ENCODE results near the gene WEE1. TPM values are rescaled to one million over a fixed set of nuclear protein-coding genes. Genes with fewer than 3 reads are reported as not detected.

The WEE1 gene
- polyA plus RNA-seq, 2 of the 4 experiments (the other 2 are of a cell fraction), result 18.6 to 41.3 TPM

DNA sequence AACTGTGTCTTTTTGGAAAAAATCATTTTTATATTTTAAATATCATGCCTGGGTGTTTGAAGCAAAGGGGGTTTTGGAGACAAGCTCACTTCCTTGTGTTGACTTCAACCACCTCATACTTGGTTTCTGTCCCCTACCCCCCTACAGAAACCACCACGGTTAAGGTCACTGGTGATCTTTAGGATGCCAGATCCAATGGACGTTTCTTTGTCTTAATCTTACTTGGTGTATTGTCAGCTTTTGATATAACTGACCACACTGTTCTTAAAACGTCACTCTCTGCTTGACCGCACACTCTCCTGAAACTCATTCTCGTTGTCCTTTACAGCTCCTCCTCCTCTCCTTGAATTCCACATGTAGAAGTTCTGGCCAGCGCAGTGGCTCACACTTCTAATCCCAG lies 55.6 kb downstream of the WEE1 start (continued):
- no peak for TF ChIP-seq PHF8 (IDR thresholded peaks at IDR 0.05; ENCODE audit: borderline replicate concordance, low read depth)

- CTCF ChIA-PET, result interaction anchor here (0.8 kb wide), 1 partner anchor 115 kb away, joined by 3 read pairs; no protein-coding TSS in a partner anchor
Measured at GRCh38 chr11:9633679-9634078, 60.2 kb downstream of the WEE1 start.

GRCh38 chr11:9636691-9637090 lies 63.2 kb downstream of the WEE1 start:
- TF ChIP-seq RFX5 (IDR thresholded peaks at IDR 0.05) (no peak), CBX2 (IDR thresholded peaks at IDR 0.05; ENCODE audit: borderline replicate concordance, low read depth) (no peak), EHF (CRISPR knock-in tag; IDR thresholded peaks at IDR 0.05) (no peak), RNF2 (IDR thresholded peaks at IDR 0.05; ENCODE audit: borderline replicate concordance, low read depth) (no peak), REST (IDR thresholded peaks at IDR 0.05) (no peak), GATA3 (IDR thresholded peaks at IDR 0.05; ENCODE audit: borderline replicate concordance) (no peak), CEBPB (IDR thresholded peaks at IDR 0.05) (no peak), CTCF (IDR thresholded peaks at IDR 0.05) (no peak), SREBF2 (IDR thresholded peaks at IDR 0.05) (no peak), HEYL (CRISPR knock-in tag; IDR thresholded peaks at IDR 0.05) (no peak), ZFP36 (IDR thresholded peaks at IDR 0.05; ENCODE audit: borderline replicate concordance, partially characterized antibody) (no peak), HOXB5 (CRISPR knock-in tag; IDR thresholded peaks at IDR 0.05) (no peak), RARB (CRISPR knock-in tag; IDR thresholded peaks at IDR 0.05) (no peak)
- ATAC-seq, result no peak
- no peaks in the 10 kb centered on the region for H3K4me1 ChIP-seq
- H3K9me3 ChIP-seq, result peaks cover 6% of the 10 kb centered on the region; the same call in 2 of the 3 replicates
- ChIA-PET CTCF (interaction anchor here (0.5 to 2.7 kb wide), 5 partner anchors 12 to 112 kb away, joined by 3 to 11 read pairs (median 5); no protein-coding TSS in a partner anchor), POLR2A (interaction anchor here (1.0 kb wide), 1 partner anchor 19 kb away, joined by 4 read pairs; no protein-coding TSS in a partner anchor)
- H3K4me3 ChIP-seq, result no peak overlapping the region
- 83% methylated on average over 1 of the region's 1 CpG for WGBS (ENCODE audit: missing lambda C conversion rate)
- no peak for DNase-seq (ENCODE audit: low read depth in 1 of 2, low spot score in 1 of 2)
- FAIRE-seq, result no peak
- H3K27ac ChIP-seq, result no peak overlapping the region
- H3K4me2 ChIP-seq, result no peak overlapping the region

More at GRCh38 chr11:9633679-9634078, 60.2 kb downstream of the WEE1 start:
- TF ChIP-seq CHD2 (IDR thresholded peaks at IDR 0.05; ENCODE audit: low read length, partially characterized antibody) (no peak), TP53 (CRISPR knock-in tag; IDR thresholded peaks at IDR 0.05) (no peak), POLR2AphosphoS2 (conservative IDR thresholded peaks at IDR 0.05; ENCODE audit: low read length) (no peak), REST (IDR thresholded peaks at IDR 0.05) (no peak), MAZ (IDR thresholded peaks at IDR 0.05; ENCODE audit: borderline replicate concordance, low read depth, low read length) (no peak), JUN (IDR thresholded peaks at IDR 0.05) (no peak), HOXB13 (CRISPR knock-in tag; IDR thresholded peaks at IDR 0.05; ENCODE audit: low read depth) (no peak), ZFP36 (IDR thresholded peaks at IDR 0.05; ENCODE audit: borderline replicate concordance, partially characterized antibody) (no peak), BHLHE40 (IDR thresholded peaks at IDR 0.05; ENCODE audit: low read depth, low read length) (no peak), CEBPB (IDR thresholded peaks at IDR 0.05) (no peak), NR3C1 (IDR thresholded peaks at IDR 0.05) (no peak)
- DNase-seq (ENCODE audit: low read depth in 1 of 2, low spot score in 1 of 2) (no peak), ATAC-seq (no peak), FAIRE-seq (no peak)
- Histone ChIP-seq H3K4me3 (no peak overlapping the region), H3K9me3 (peaks cover 6% of the 10 kb centered on the region; the same call in 2 of the 3 replicates), H3K4me1 (no peaks in the 10 kb centered on the region), H3K27ac (no peak overlapping the region), H3K4me2 (no peak overlapping the region)
- POLR2A ChIA-PET, result no interaction called here
- 48% methylated on average over 2 of the region's 2 CpGs for WGBS (ENCODE audit: missing lambda C conversion rate)
